Endodermal cell (in vitro differentiated cells): ENCODE measurements around the gene ID2. TPM values are rescaled to one million over a fixed set of nuclear protein-coding genes. Genes with fewer than 3 reads are reported as not detected.

Experiments
- DNase-seq: peaks from one replicate; pipeline ENCODE4 v3.0.0-alpha.2; 2017
- H3K27ac ChIP-seq: 2 replicates; pipeline ENCODE4 v1.5.1; 2013; ENCODE audit warnings: mild to moderate bottlenecking, low read depth, low read length, moderate library complexity
- H3K27me3 ChIP-seq: 2 replicates; pipeline ENCODE4 v1.6.1; 2013; ENCODE audit warnings: mild to moderate bottlenecking, low read length, moderate library complexity; ENCODE audit not compliant: insufficient read depth, control insufficient read depth, poor library complexity, severe bottlenecking
- H3K36me3 ChIP-seq: 2 replicates; pipeline ENCODE4 v1.7.0; 2013; ENCODE audit warnings: mild to moderate bottlenecking, low read length, moderate library complexity; ENCODE audit not compliant: control insufficient read depth, insufficient read depth
- H3K4me1 ChIP-seq: one replicate; pipeline ENCODE4 v1.7.0; 2013; ENCODE audit warnings: low read length; ENCODE audit not compliant: control insufficient read depth, insufficient read depth
- H3K4me3 ChIP-seq: 2 replicates; pipeline ENCODE4 v1.5.1; 2013; ENCODE audit warnings: mild to moderate bottlenecking, low read length, moderate library complexity
- H3K9ac ChIP-seq: 2 replicates; pipeline ENCODE4 v1.6.1; 2013; ENCODE audit warnings: mild to moderate bottlenecking, low read length, moderate library complexity; ENCODE audit not compliant: poor library complexity, severe bottlenecking; ENCODE audit errors: extremely low read depth
- H3K9me3 ChIP-seq: 2 replicates; pipeline ENCODE4 v1.6.1; 2013; ENCODE audit warnings: mild to moderate bottlenecking, low read length, moderate library complexity; ENCODE audit not compliant: control insufficient read depth
- H3K27ac Mint-ChIP-seq: 2 replicates; pipeline ENCODE4 v1.8.0; 2020; ENCODE audit warnings: mixed read lengths
- H3K27me3 Mint-ChIP-seq: 2 replicates; pipeline ENCODE4 v1.8.0; 2021; ENCODE audit warnings: mild to moderate bottlenecking, mixed read lengths; ENCODE audit not compliant: insufficient read depth
- H3K36me3 Mint-ChIP-seq: 2 replicates; pipeline ENCODE4 v1.8.0; 2020; ENCODE audit warnings: low read depth, mixed read lengths
- H3K4me1 Mint-ChIP-seq: 2 replicates; pipeline ENCODE4 v1.8.0; 2020; ENCODE audit warnings: mixed read lengths
- H3K4me3 Mint-ChIP-seq: 2 replicates; pipeline ENCODE4 v1.8.0; 2020; ENCODE audit warnings: mild to moderate bottlenecking, moderate library complexity, mixed read lengths
- H3K9me3 Mint-ChIP-seq: 2 replicates; pipeline ENCODE4 v1.8.0; 2020; ENCODE audit warnings: mild to moderate bottlenecking, mixed read lengths
- CTCF ChIP-seq: fragments of 200-600 bp; sonication (generic); conservative IDR thresholded peaks from 2 replicates; pipeline ENCODE4 v1.5.0; 2021; ENCODE audit warnings: antibody characterized with exemption, mild to moderate bottlenecking
- WGBS, 2 experiments: methylation state at CpG; one replicate each; pipeline versions ENCODE4 v1.1.5 to v1.1.7; 2013; ENCODE audit warnings: missing lambda C conversion rate in 2 of 2, mixed read lengths in 1 of 2; ENCODE audit not compliant: insufficient coverage in 1 of 2, insufficient read length in 1 of 2; 5-methylcytosine and 5-hydroxymethylcytosine counted together
- total RNA-seq, 2 donors: library from RNA; stranded (reverse); fragmentation: NEBNext Ultra II Directional in 1 of 2; extraction: Animal tissue kit (Norgen Biotek cat#: 25700) in 1 of 2; gene quantifications; 2 replicates in 1 of 2; 3 replicates in 1 of 2; pipeline ENCODE4 v1.2.1, GENCODE V29; 2021

The ID2 gene
- total RNA-seq, 2 donors from 2014 or later = 83.5 to 91.2 TPM

- H3K4me1 Mint-ChIP-seq = peaks cover 68% of the 10 kb centered on the region
- no peak overlapping the region for H3K4me3 ChIP-seq
- H3K36me3 Mint-ChIP-seq = no peaks in the 10 kb centered on the region
- H3K27ac Mint-ChIP-seq = no peak overlapping the region
- WGBS, 2 experiments = 93 to 95% methylated on average over 5 to 7 of the region's 7 CpGs
- no peak overlapping the region for H3K4me3 Mint-ChIP-seq
- peaks cover 15% of the 10 kb centered on the region for H3K4me1 ChIP-seq
- no peak overlapping the region for H3K27ac ChIP-seq
- no peaks in the 10 kb centered on the region for H3K27me3 Mint-ChIP-seq
- no peaks in the 10 kb centered on the region for H3K9me3 ChIP-seq
- no peaks in the 10 kb centered on the region for H3K27me3 ChIP-seq
- TF ChIP-seq CTCF = no peak
- no peaks in the 10 kb centered on the region for H3K36me3 ChIP-seq
- H3K9me3 Mint-ChIP-seq = no peaks in the 10 kb centered on the region
- H3K9ac ChIP-seq = no peak overlapping the region
- DNase-seq = no peak
Observed at GRCh38 chr2:8633186-8633734, 48.6 kb upstream of the ID2 start.

GRCh38 chr2:8633735-8634313, 48.0 kb upstream of the ID2 start:
- no peak overlapping the region for H3K9ac ChIP-seq
- no peaks in the 10 kb centered on the region for H3K27me3 ChIP-seq
- Mint-ChIP-seq H3K9me3 (no peaks in the 10 kb centered on the region), H3K36me3 (no peaks in the 10 kb centered on the region), H3K4me3 (no peak overlapping the region), H3K4me1 (peaks cover 68% of the 10 kb centered on the region), H3K27ac (no peak overlapping the region), H3K27me3 (no peaks in the 10 kb centered on the region)
- H3K27ac ChIP-seq = no peak overlapping the region
- H3K4me3 ChIP-seq = no peak overlapping the region
- H3K36me3 ChIP-seq = no peaks in the 10 kb centered on the region
- WGBS, 2 experiments = 78 to 85% methylated on average over 8 to 14 of the region's 14 CpGs
- H3K9me3 ChIP-seq = no peaks in the 10 kb centered on the region
- H3K4me1 ChIP-seq = peaks cover 15% of the 10 kb centered on the region
- TF ChIP-seq CTCF = no peak
- no peak for DNase-seq

- H3K27me3 Mint-ChIP-seq = peaks cover 5% of the 10 kb centered on the region
- H3K4me1 Mint-ChIP-seq = peaks cover 61% of the 10 kb centered on the region
- H3K36me3 Mint-ChIP-seq = no peaks in the 10 kb centered on the region
Observed at GRCh38 chr2:8634466-8635172, 47.2 kb upstream of the ID2 start.

More at GRCh38 chr2:8634466-8635172, 47.2 kb upstream of the ID2 start:
- no peaks in the 10 kb centered on the region for H3K9me3 ChIP-seq
- no peak overlapping the region for H3K27ac ChIP-seq
- H3K27ac Mint-ChIP-seq = no peak overlapping the region
- H3K4me1 ChIP-seq = peaks cover 15% of the 10 kb centered on the region
- peaks cover 5% of the 10 kb centered on the region for H3K27me3 ChIP-seq
- no peaks in the 10 kb centered on the region for H3K9me3 Mint-ChIP-seq
- H3K9ac ChIP-seq = no peak overlapping the region
- no peak overlapping the region for H3K4me3 ChIP-seq
- H3K4me3 Mint-ChIP-seq = no peak overlapping the region
- DNase-seq = no peak
- no peaks in the 10 kb centered on the region for H3K36me3 ChIP-seq
- WGBS, 2 experiments = 90 to 100% methylated on average over 9 to 14 of the region's 14 CpGs
- TF ChIP-seq CTCF = no peak
